ENCODE results near the gene MSI2. TPM values are rescaled to one million over a fixed set of nuclear protein-coding genes. Genes with fewer than 3 reads are reported as not detected.

MSI2 gene
- total RNA-seq, 1 experiment from 2014 or later, result 61.2 TPM

DNA sequence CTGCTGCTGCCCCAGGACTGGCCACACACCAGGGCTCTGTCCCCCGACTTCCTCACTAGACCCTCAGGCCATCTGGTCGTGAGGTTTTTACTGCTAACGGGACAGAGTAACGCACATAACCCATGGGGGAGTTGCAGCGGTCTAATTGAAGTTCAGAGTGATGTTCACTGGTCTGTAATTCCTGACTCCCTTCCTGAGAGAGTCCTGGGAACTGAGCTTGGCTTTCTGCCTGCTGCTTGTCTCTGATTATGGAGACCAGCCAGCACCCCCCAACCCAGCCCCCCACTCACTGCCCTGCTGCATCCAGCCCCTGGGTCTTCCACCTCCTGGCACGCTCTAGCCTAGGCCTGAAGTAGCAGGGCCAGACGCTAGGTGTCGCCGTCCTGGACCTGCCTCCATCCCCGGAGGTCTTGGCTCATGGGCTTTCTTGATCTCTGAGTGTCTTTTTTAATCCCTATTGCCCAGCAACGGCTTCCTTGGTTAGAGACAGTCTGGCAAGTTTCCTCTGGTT lies 295.8 kb downstream of the MSI2 start:
- DNase-seq (ENCODE audit: low spot score), result no peak

DNA sequence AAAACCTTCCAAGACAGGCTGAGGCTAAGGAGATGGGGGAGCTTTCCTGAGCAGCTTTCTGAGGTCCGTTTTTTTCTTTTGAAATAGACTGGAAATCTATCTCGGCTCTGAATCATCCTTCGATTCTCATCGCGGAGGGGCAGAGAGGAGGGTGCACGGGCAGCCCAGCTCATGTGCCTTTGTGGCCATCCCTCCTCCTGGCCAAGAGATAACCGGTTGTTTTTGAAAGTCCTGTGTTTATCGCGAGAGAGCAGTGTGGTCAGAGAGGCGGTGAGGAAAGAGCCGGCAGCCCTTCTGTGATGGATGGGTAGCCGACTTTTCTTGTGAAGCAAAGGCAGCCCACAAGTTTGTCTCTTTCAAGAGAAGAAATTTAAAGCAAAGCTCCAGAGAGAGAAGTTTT lies 297.2 kb downstream of the MSI2 start:
- DNase-seq (ENCODE audit: low spot score), result no peak

GRCh38 chr17:57553991-57554825 lies 297.9 kb downstream of the MSI2 start:
- peak; percentile 36 for DNase-seq (ENCODE audit: low spot score)

- no peak for DNase-seq (ENCODE audit: low spot score)
Observed at GRCh38 chr17:57554826-57555635, 298.7 kb downstream of the MSI2 start.

GRCh38 chr17:57555636-57556175 lies 299.4 kb downstream of the MSI2 start:
- no peak for DNase-seq (ENCODE audit: low spot score)

DNA sequence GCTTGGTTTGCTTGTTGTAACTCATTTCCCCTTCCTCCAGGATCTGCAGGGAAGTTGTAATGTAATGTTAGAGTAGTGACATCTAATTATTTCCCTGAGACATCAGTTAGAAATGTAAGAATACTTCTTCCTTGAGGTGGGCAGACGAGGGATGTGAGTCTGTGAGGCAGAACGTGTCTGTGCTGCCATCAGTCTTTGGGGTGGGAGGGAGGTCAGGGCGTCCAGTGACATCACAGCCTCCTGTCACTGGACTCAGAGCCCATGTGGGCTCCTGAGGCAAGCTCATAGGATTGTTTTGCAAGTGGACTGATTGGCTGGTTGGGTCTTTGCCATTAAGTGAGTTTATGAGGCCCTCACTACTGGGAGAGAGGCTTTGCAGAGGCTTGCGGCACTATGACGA lies 300.0 kb downstream of the MSI2 start:
- DNase-seq (ENCODE audit: low spot score), result no peak

GRCh38 chr17:57556977-57557376 lies 300.7 kb downstream of the MSI2 start:
- DNase-seq (ENCODE audit: low spot score), result no peak

DNA sequence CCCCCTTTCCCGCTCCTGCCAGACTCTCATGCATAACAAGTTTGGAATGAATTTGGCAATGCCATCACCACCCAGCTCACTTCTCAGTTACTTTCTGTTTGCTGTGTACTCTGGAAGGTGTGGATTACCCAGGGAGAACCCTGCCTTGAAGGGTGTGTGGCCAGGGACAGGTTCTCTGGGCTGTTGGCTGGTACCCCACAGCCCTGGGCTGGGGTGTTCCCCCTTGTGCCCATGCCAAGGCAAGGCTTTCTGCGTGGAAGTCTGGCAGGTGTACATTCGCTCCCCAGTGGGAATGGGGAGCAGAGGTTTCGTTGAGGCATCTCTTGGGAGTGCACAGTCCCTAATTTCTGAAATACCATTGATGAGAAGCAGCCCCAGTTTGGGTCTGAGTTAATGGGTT lies 301.1 kb downstream of the MSI2 start:
- DNase-seq (ENCODE audit: low spot score), result no peak

DNA sequence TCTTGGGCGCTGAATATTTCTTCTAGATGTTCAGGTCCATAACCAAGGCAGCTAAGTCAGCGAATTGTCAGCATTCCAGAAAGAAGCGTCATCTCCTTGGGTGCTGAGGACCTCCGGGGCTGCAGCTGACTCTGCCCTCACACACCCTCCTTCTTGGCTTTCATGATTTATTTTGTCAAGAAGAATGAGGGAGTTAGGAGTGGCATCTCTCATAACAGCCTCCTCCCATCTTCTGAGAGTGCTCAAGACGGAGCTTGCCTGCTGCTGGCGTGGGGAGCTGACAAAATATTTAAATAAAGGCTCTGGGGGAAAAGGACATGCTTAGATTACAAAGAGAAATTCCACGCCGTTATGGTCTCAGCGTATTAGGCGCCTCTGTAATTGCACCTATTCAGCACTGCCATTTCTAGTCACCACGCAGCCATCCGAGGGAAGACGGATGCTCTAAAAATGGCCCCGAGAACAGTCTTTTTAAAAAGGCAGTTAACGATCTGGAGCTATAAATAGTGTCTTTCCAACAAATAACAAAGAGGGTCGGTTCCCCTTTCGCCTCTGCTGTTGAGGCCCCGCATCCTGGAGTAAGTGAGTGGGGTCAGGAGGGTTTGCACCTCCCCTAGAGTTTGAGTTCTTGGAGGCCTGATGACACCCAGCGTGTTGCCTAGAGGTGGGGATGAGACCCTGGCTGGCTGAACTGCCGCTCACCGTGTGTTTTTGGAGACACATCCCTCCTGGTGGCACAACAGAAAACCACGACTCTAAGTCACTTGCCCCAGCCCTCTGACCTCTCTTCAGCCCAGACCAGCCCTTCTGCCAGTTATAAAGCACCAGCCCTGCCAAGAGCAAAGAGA lies 301.7 kb downstream of the MSI2 start:
- DNase-seq (ENCODE audit: low spot score), result no peak

GRCh38 chr17:57559226-57559625 lies 302.9 kb downstream of the MSI2 start:
- no peak for DNase-seq (ENCODE audit: low spot score)

- DNase-seq (ENCODE audit: low spot score), result no peak
Observed at GRCh38 chr17:57559634-57560318, 303.5 kb downstream of the MSI2 start.

DNA sequence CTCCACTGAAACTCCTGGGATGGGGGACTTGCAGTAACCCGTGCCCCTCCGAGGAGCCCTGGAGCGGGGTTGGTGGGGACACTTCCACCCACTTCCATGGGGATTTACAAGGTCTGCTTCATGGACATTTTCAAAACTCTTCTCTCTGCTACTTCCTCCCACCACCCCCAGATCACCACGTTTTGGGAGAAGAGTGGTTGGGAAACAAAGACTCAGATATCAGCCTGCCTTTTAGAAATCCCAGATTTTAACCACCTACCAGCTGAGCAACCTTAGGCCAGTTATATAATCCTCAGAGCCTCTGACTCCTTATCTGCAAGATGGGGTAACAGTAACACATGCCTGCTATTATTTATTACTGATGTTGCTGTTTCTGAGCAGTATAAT lies 304.0 kb downstream of the MSI2 start:
- no peak for DNase-seq (ENCODE audit: low spot score)

DNA sequence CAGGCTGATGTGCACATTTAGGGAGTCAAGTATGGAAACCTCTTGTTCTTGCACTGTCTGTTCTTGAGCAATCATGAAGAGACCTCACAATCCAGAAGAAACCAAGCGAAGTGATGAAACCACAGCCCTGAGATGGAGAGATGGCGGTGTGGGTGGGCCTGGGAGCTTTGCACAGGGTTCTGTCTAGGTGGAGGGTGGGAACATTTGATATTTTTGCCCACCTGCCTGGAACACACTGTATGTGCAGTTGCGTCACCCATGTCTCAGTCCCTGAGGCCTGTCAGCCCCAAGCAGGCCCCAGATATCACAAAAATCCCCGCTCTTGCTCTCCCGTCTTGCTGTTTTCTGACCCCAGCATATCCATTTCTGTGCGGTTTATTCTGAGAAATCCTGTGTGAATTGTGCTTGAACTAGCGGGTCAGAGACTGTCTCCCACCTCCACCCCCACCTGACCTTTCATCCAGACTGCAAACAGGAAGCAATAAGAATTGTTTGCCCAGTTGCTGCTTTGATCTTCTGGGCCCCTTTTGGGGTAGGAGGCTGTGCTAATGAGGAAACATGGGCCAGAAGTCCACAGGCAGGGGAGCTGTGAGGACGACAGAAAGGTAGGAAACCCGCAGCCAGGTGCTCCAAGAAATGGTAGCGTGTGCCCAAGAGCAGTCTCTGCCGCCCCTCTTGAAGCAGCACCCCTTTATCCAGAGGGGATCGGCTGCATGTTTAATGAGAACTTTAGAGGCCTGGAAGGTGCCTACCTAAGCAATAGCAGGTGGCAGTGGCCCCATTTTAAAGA lies 304.9 kb downstream of the MSI2 start:
- peak; percentile 22 for DNase-seq (ENCODE audit: low spot score)

DNA sequence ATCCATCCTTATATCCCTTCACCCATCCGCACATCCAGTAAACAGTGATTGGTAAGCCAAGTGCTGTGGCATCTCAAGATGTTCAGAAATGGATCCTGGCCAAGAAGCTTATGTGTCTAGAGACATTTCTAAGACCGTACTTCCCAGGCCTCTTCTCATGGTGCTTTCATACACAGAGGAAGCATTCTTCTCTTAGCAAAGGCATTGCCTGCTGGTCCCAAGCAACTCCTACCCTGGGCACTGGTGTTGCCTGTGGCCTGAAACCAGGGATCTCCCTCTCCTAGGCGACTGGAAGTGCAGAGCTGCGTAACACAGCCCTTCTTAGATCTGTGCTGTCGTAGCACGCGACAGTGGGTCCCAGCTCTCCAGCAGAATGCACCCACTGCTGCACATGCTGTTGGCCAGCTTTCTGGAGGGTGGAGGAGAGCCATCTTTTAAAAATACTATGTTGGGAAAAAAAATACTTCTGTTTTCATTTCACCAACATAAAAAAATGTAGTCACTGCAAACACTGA lies 305.9 kb downstream of the MSI2 start:
- DNase-seq (ENCODE audit: low spot score), result no peak

DNA sequence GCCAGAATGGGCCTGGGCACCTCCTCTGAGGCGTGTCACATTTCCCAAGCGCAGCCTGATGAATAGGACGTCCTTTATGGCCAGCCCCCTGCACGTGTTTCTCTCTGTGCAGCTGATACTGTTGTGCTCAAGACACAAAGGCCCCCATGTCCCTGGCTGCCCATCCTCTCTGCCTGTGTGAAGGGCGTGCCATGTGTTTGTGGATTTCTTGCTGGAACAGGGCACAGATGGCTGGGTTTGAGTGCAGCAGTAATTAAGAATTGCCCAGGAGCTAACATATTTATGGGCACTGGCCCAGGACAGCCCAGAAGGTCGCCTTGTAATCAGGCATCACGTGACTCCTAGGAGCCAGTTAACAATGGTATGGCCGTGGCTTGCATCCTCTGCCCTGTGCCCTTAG lies 307.6 kb downstream of the MSI2 start:
- no peak for DNase-seq (ENCODE audit: low spot score)

- DNase-seq (ENCODE audit: low spot score), result no peak
Observed at GRCh38 chr17:57565176-57565575, 308.9 kb downstream of the MSI2 start.

GRCh38 chr17:57566721-57567120 lies 310.4 kb downstream of the MSI2 start:
- DNase-seq (ENCODE audit: low spot score), result no peak

- no peak for DNase-seq (ENCODE audit: low spot score)
Observed at GRCh38 chr17:57567251-57567650, 310.9 kb downstream of the MSI2 start.

GRCh38 chr17:57568340-57568739 lies 312.0 kb downstream of the MSI2 start:
- no peak for DNase-seq (ENCODE audit: low spot score)

DNA sequence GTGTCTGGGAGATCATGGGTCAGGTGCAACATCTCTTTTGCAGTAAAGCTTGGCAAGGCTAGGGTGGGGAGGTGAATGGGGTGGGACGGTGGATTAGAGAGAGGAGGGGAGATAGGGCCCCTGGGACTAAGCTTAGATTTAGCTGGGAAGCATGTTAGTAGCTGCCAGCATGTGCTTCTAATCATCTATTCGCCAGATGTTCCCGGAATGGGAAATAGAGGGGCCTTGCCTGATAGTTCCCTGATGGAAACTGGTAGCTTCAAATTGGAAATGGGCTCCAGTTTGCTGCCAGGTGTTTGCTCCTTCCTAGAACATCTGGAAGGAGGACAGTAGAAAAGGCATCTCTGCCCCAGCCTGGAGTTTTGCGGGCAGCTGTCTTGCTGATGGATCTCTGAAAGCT lies 312.7 kb downstream of the MSI2 start:
- DNase-seq (ENCODE audit: low spot score), result no peak
